ENCODE measurements around the gene TMEM185B.

Gene TMEM185B

GRCh38 chr2:120230515-120231471 is 7.6 kb upstream of the TMEM185B start:
- DNase-seq = no peak

GRCh38 chr2:120229341-120229740 is 6.1 kb upstream of the TMEM185B start:
- DNase-seq = no peak

GRCh38 chr2:120228503-120228902 is 5.3 kb upstream of the TMEM185B start:
- no peak for DNase-seq

GRCh38 chr2:120227111-120227991 is 4.2 kb upstream of the TMEM185B start:
- DNase-seq = no peak

- no peak for DNase-seq
Observed at GRCh38 chr2:120226316-120226715, 3.1 kb upstream of the TMEM185B start.

GRCh38 chr2:120225549-120226065 is 2.4 kb upstream of the TMEM185B start:
- no peak for DNase-seq

GRCh38 chr2:120224735-120225548 is 1.7 kb upstream of the TMEM185B start:
- DNase-seq = no peak

- DNase-seq = no peak
Observed at GRCh38 chr2:120224256-120224655, 1.1 kb upstream of the TMEM185B start.

- DNase-seq = no peak
Observed at GRCh38 chr2:120222186-120223033, 790 bp downstream of the TMEM185B start.

GRCh38 chr2:120221616-120222015 is 1.6 kb downstream of the TMEM185B start:
- no peak for DNase-seq

GRCh38 chr2:120220756-120221155 is 2.4 kb downstream of the TMEM185B start:
- DNase-seq = no peak

- DNase-seq = no peak
Observed at GRCh38 chr2:120219766-120220165, 3.4 kb downstream of the TMEM185B start.

GRCh38 chr2:120219291-120219690 is 3.9 kb downstream of the TMEM185B start:
- DNase-seq = no peak

GRCh38 chr2:120218181-120218580 is 5.0 kb downstream of the TMEM185B start:
- DNase-seq = no peak

- no peak for DNase-seq
Observed at GRCh38 chr2:120210270-120210693, 12.9 kb downstream of the TMEM185B start.

GRCh38 chr2:120209427-120210269 is 13.6 kb downstream of the TMEM185B start:
- no peak for DNase-seq

GRCh38 chr2:120208381-120209353 is 14.5 kb downstream of the TMEM185B start:
- no peak for DNase-seq

GRCh38 chr2:120206022-120206581 is 17.1 kb downstream of the TMEM185B start:
- no peak for DNase-seq

Data from NCI-H1048 (cell line).